IMR-90 (cell line): Measurements from ENCODE around the gene PLCB3. TPM values are rescaled to one million over a fixed set of nuclear protein-coding genes. Genes with fewer than 3 reads are reported as not detected.

Experiments used
- ATAC-seq: fragments of 200-7000 bp; cut with Tn5 transposase; 2 replicates; pipeline ENCODE4 v1.9.1; 2020; ENCODE audit warnings: low read depth, mild to moderate bottlenecking, moderate library complexity
- BruUV-seq: library from RNA; stranded (reverse); fragments of 400-500 nt; replicated peaks from 2 replicates; lab custom pipeline; 2021; lab: Mats Ljungman, UMichigan
- CTCF ChIA-PET: fragments of 300-600 bp; formaldehyde crosslinking; extraction: SDS; loops from one replicate; lab custom pipeline; 2021; ENCODE audit warnings: antibody characterized with exemption; lab: Yijun Ruan, JAX
- POLR2A ChIA-PET: fragments of 300-600 bp; sonication (Branson Sonifier 250); formaldehyde crosslinking; loops from one replicate; lab custom pipeline; 2022; ENCODE audit warnings: antibody characterized with exemption; ENCODE audit not compliant: unreplicated experiment; lab: Charles Lee
- DNase-seq: peaks from one replicate; pipeline ENCODE4 v3.0.0; 2013
- H2AFZ ChIP-seq: replicated peaks from 2 replicates; pipeline ENCODE3; 2013; ENCODE audit warnings: low read length, mild to moderate bottlenecking; ENCODE audit not compliant: poor library complexity
- H2AK5ac ChIP-seq: 2 replicates; pipeline ENCODE4 v1.6.1; 2013; ENCODE audit warnings: low read depth, low read length, inconsistent platforms
- H2AK9ac ChIP-seq: replicated peaks from 2 replicates; pipeline ENCODE3; 2013; ENCODE audit warnings: mild to moderate bottlenecking, low read depth, low read length, moderate library complexity; ENCODE audit not compliant: poor library complexity
- H2BK120ac ChIP-seq: 2 replicates; pipeline ENCODE4 v1.6.1; 2013; ENCODE audit warnings: low read depth, low read length, inconsistent platforms
- H2BK15ac ChIP-seq: 3 replicates; pipeline ENCODE4 v1.6.1; 2013; ENCODE audit warnings: low read depth, low read length, inconsistent platforms
- H2BK20ac ChIP-seq: 2 replicates; pipeline ENCODE4 v1.6.1; 2013; ENCODE audit warnings: low read depth, mild to moderate bottlenecking, inconsistent platforms, low read length, moderate library complexity
- H2BK5ac ChIP-seq: 2 replicates; pipeline ENCODE4 v1.6.1; 2013; ENCODE audit warnings: mild to moderate bottlenecking, low read depth, low read length, inconsistent platforms; ENCODE audit not compliant: poor library complexity, severe bottlenecking
- H3K14ac ChIP-seq: replicated peaks from 2 replicates; pipeline ENCODE4 v1.6.1; 2013; ENCODE audit warnings: low read depth, low read length, inconsistent platforms
- H3K18ac ChIP-seq: 2 replicates; pipeline ENCODE4 v1.6.1; 2013; ENCODE audit warnings: low read depth, low read length, control low read depth
- H3K23ac ChIP-seq: 2 replicates; pipeline ENCODE4 v1.6.1; 2013; ENCODE audit warnings: low read depth, low read length, inconsistent platforms
- H3K27ac ChIP-seq: 2 replicates; pipeline ENCODE4 v1.5.1; 2013; ENCODE audit warnings: mild to moderate bottlenecking, control low read depth, low read length; ENCODE audit not compliant: insufficient read depth
- H3K27me3 ChIP-seq: 2 replicates; pipeline ENCODE4 v1.6.1; 2013; ENCODE audit warnings: low read length; ENCODE audit not compliant: control insufficient read depth, insufficient read depth
- H3K36me3 ChIP-seq: 2 replicates; pipeline ENCODE4 v1.6.1; 2013; ENCODE audit warnings: low read length, mixed read lengths; ENCODE audit not compliant: control insufficient read depth, insufficient read depth
- H3K4ac ChIP-seq: 2 replicates; pipeline ENCODE4 v1.6.1; 2013; ENCODE audit warnings: low read depth, low read length, inconsistent platforms
- H3K4me1 ChIP-seq: 2 replicates; pipeline ENCODE4 v1.6.1; 2013; ENCODE audit warnings: low read length, mixed read lengths; ENCODE audit not compliant: control insufficient read depth, insufficient read depth
- H3K4me2 ChIP-seq: 2 replicates; pipeline ENCODE4 v1.6.1; 2013; ENCODE audit warnings: low read depth, mild to moderate bottlenecking, control low read depth, low read length, moderate library complexity
- H3K4me3 ChIP-seq: 2 replicates; pipeline ENCODE4 v1.5.1; 2013; ENCODE audit warnings: low read depth, mild to moderate bottlenecking, control low read depth, low read length, moderate library complexity; ENCODE audit not compliant: insufficient read depth
- H3K56ac ChIP-seq: 2 replicates; pipeline ENCODE4 v1.6.1; 2013; ENCODE audit warnings: low read length, inconsistent platforms; ENCODE audit not compliant: insufficient read depth; ENCODE audit errors: extremely low read depth
- H3K79me1 ChIP-seq, 2 experiments: 2 replicates each; pipeline ENCODE4 v1.6.1; 2013; ENCODE audit warnings: low read length in 2 of 2, inconsistent platforms in 1 of 2, low read depth in 1 of 2
- H3K9ac ChIP-seq: 2 replicates; pipeline ENCODE4 v1.6.1; 2013; ENCODE audit warnings: low read depth, low read length, control low read depth
- H3K9me1 ChIP-seq: 2 replicates; pipeline ENCODE4 v1.6.1; 2013; ENCODE audit warnings: low read length, inconsistent platforms; ENCODE audit not compliant: insufficient read depth
- H3K9me3 ChIP-seq: 2 replicates; pipeline ENCODE4 v1.6.1; 2013; ENCODE audit warnings: low read length; ENCODE audit not compliant: control insufficient read depth, insufficient read depth
- H4K20me1 ChIP-seq: 2 replicates; pipeline ENCODE4 v1.6.1; 2013; ENCODE audit warnings: low read length, inconsistent platforms; ENCODE audit not compliant: insufficient read depth
- H4K5ac ChIP-seq: 2 replicates; pipeline ENCODE4 v1.6.1; 2013; ENCODE audit warnings: mild to moderate bottlenecking, low read depth, low read length, control low read depth
- H4K8ac ChIP-seq, 2 experiments: 2 replicates each; pipeline ENCODE4 v1.6.1; 2013; ENCODE audit warnings: low read depth in 2 of 2, low read length in 2 of 2, control low read depth in 1 of 2, inconsistent platforms in 1 of 2
- H4K91ac ChIP-seq: 2 replicates; pipeline ENCODE4 v1.6.1; 2013; ENCODE audit warnings: low read depth, low read length, inconsistent platforms; ENCODE audit not compliant: insufficient read depth
- BHLHE40 ChIP-seq: fragments of 150-350 bp; IDR thresholded peaks from 2 replicates; pipeline ENCODE4 v1.6.1; 2016; ENCODE audit warnings: mild to moderate bottlenecking, low read depth, low read length
- CEBPB ChIP-seq: IDR thresholded peaks from 2 replicates; pipeline ENCODE4 v1.6.1; 2012; ENCODE audit warnings: low read depth, low read length, improper control_type of control experiment
- CHD1 ChIP-seq: IDR thresholded peaks from 2 replicates; pipeline ENCODE4 v1.6.1; 2012; ENCODE audit warnings: low read depth, low read length, improper control_type of control experiment
- CTCF ChIP-seq: conservative IDR thresholded peaks from 2 replicates; pipeline ENCODE4 v1.5.1; 2012; ENCODE audit warnings: mild to moderate bottlenecking, low read depth, low read length, improper control_type of control experiment
- ELK1 ChIP-seq: fragments of 150-350 bp; IDR thresholded peaks from 2 replicates; pipeline ENCODE4 v1.6.1; 2016; ENCODE audit warnings: low read depth, mild to moderate bottlenecking, low read length, moderate library complexity, borderline replicate concordance
- FOS ChIP-seq: fragments of 150-350 bp; IDR thresholded peaks from 2 replicates; pipeline ENCODE4 v1.6.1; 2016; ENCODE audit warnings: low read depth, low read length
- MAFK ChIP-seq: IDR thresholded peaks from 2 replicates; pipeline ENCODE4 v1.6.1; 2012; ENCODE audit warnings: low read depth, low read length, improper control_type of control experiment
- MAZ ChIP-seq: IDR thresholded peaks from 2 replicates; pipeline ENCODE4 v1.6.1; 2012; ENCODE audit warnings: low read depth, mild to moderate bottlenecking, low read length, improper control_type of control experiment, moderate library complexity, borderline replicate concordance
- MXI1 ChIP-seq: IDR thresholded peaks from 2 replicates; pipeline ENCODE4 v1.6.1; 2012; ENCODE audit warnings: low read depth, mild to moderate bottlenecking, low read length, moderate library complexity, borderline replicate concordance
- NFE2L2 ChIP-seq: fragments of 150-350 bp; IDR thresholded peaks from 2 replicates; pipeline ENCODE4 v1.6.1; 2016; ENCODE audit warnings: low read depth, mild to moderate bottlenecking, low read length
- POLR2A ChIP-seq: IDR thresholded peaks from 2 replicates; pipeline ENCODE4 v1.6.1; 2012; ENCODE audit warnings: mild to moderate bottlenecking, low read depth, low read length
- RAD21 ChIP-seq: IDR thresholded peaks from 2 replicates; pipeline ENCODE4 v1.6.1; 2012; ENCODE audit warnings: low read length, improper control_type of control experiment
- RCOR1 ChIP-seq: IDR thresholded peaks from 2 replicates; pipeline ENCODE4 v1.6.1; 2012; ENCODE audit warnings: mild to moderate bottlenecking, low read length, improper control_type of control experiment; ENCODE audit not compliant: insufficient replicate concordance
- RFX5 ChIP-seq: IDR thresholded peaks from 2 replicates; pipeline ENCODE4 v1.8.0; 2012; ENCODE audit warnings: low read depth, mild to moderate bottlenecking, low read length, moderate library complexity
- SMC3 ChIP-seq: fragments of 150-350 bp; IDR thresholded peaks from 2 replicates; pipeline ENCODE4 v1.6.1; 2016; ENCODE audit warnings: low read depth, mild to moderate bottlenecking, antibody characterized with exemption, low read length, moderate library complexity
- USF2 ChIP-seq: fragments of 150-350 bp; IDR thresholded peaks from 2 replicates; pipeline ENCODE4 v1.6.1; 2017; ENCODE audit warnings: mild to moderate bottlenecking, antibody characterized with exemption, low read length, low read depth
- WGBS, 2 experiments: methylation state at CpG; one replicate each; pipeline versions ENCODE4 v1.1.5 to v1.1.7; 2013; ENCODE audit warnings: missing lambda C conversion rate in 2 of 2; ENCODE audit not compliant: insufficient read length in 1 of 2; ENCODE audit errors: extremely low coverage in 2 of 2; 5-methylcytosine and 5-hydroxymethylcytosine counted together
- dilution Hi-C: fragments of 300-500 bp; cut with HindIII; formaldehyde crosslinking; loops from one replicate; pipeline ENCODE4 v1.14.3; 2018; ENCODE audit warnings: low sequenced_read_pairs; ENCODE audit not compliant: unreplicated experiment
- in situ Hi-C: fragments of 300-500 bp; cut with MboI; formaldehyde crosslinking; loops from 3 replicates; pipeline ENCODE4 v1.14.3; 2019; ENCODE audit warnings: low sequenced_read_pairs, inconsistent platforms, mixed read lengths
- intact Hi-C: fragments of 100-400 bp; cut with micrococcal nuclease; formaldehyde crosslinking; loops from 2 replicates; pipeline ENCODE4 v1.10.0; 2022
- polyA plus RNA-seq, 3 experiments: library from polyadenylated mRNA; depleted of rRNA; stranded (reverse); fragments of >200 nt; gene quantifications; 2 replicates each; pipeline ENCODE4 v1.2.3, GENCODE V29; 2012; ENCODE audit warnings: low replicate concordance in 1 of 3
- total RNA-seq: library from RNA; depleted of rRNA; stranded (reverse); fragments of >200 nt; gene quantifications from 2 replicates; pipeline ENCODE4 v1.2.3, GENCODE V29; 2012

The PLCB3 gene
- total and polyA plus RNA-seq, 2 of the 4 experiments (the other 2 are of a cell fraction) = 23.9 to 24.9 TPM

- H3K4ac ChIP-seq = no peak overlapping the region
- peaks cover 7 to 50% of the 10 kb centered on the region in 2 experiments; a peak in 2 of 4 replicates for H3K79me1 ChIP-seq
- no peak overlapping the region for H2AFZ ChIP-seq
- H4K5ac ChIP-seq = no peak overlapping the region
- H3K9ac ChIP-seq = no peak overlapping the region
- no peak overlapping the region for H3K23ac ChIP-seq
- TF ChIP-seq CEBPB = no peak
- no peak for TF ChIP-seq NFE2L2
- no peak for TF ChIP-seq FOS
- TF ChIP-seq MAFK = no peak
- no peak for TF ChIP-seq BHLHE40
- TF ChIP-seq RFX5 = no peak
- no peak for TF ChIP-seq CTCF
- TF ChIP-seq POLR2A = no peak
- no peak for TF ChIP-seq USF2
- TF ChIP-seq MAZ = no peak
- TF ChIP-seq RAD21 = no peak
- no peak for TF ChIP-seq ELK1
- TF ChIP-seq CHD1 = no peak
- TF ChIP-seq RCOR1 = no peak
- TF ChIP-seq MXI1 = no peak
- no peak for TF ChIP-seq SMC3
- no peak overlapping the region for H2BK120ac ChIP-seq
- H3K4me1 ChIP-seq = peaks cover 9% of the 10 kb centered on the region
- CTCF ChIA-PET = no interaction called here
- in situ Hi-C loops = no loop called here
- intact Hi-C loops = no loop called here
- no peak overlapping the region for H2BK20ac ChIP-seq
- no peak overlapping the region for H2AK5ac ChIP-seq
- no peaks in the 10 kb centered on the region for H4K20me1 ChIP-seq
- H3K14ac ChIP-seq = no peak overlapping the region
- no TSS peak for BruUV-seq
- no peak overlapping the region for H4K8ac ChIP-seq
- no peak overlapping the region for H3K4me2 ChIP-seq
- no peaks in the 10 kb centered on the region for H3K9me3 ChIP-seq
- POLR2A ChIA-PET = no interaction called here
- ATAC-seq (no peak), DNase-seq (no peak)
- H3K56ac ChIP-seq = no peak overlapping the region
- 100% methylated on average over 1 of the region's 4 CpGs; no CpG with 5 or more reads in 1 of the 2 experiments for WGBS, 2 experiments
- H3K36me3 ChIP-seq = peaks cover 67% of the 10 kb centered on the region
- dilution Hi-C loops = no loop called here
- H2BK15ac ChIP-seq = no peak overlapping the region
- H3K18ac ChIP-seq = no peak overlapping the region
- H3K4me3 ChIP-seq = no peak overlapping the region
- no peaks in the 10 kb centered on the region for H3K27me3 ChIP-seq
- 0 out of 2 replicates have a peak, but pooled peaks cover 5% of the 10 kb centered on the region for H3K9me1 ChIP-seq
- peak overlapping the region; percentile 65 for H2AK9ac ChIP-seq
- H3K27ac ChIP-seq = no peak overlapping the region
- H2BK5ac ChIP-seq = no peak overlapping the region
- no peak overlapping the region for H4K91ac ChIP-seq
Observed at GRCh38 chr11:64259533-64260067, 8.3 kb downstream of the PLCB3 start.
